Breast epithelium (tissue), 4 donors: ENCODE measurements around the gene CPNE6. TPM values are rescaled to one million over a fixed set of nuclear protein-coding genes. Genes with fewer than 3 reads are reported as not detected.

ENCODE experiments used
- DNase-seq, 2 donors: peaks; one replicate each; pipeline ENCODE4 v3.0.0-alpha.2; 2019; ENCODE audit warnings: low spot score in 2 of 2
- H3K27ac ChIP-seq, 2 donors: fragments of 200-600 bp; sonication (generic) in 1 of 2; one replicate each; pipeline ENCODE4 v1.5.1; 2016 to 2019; ENCODE audit warnings: mild to moderate bottlenecking in 1 of 2
- H3K27me3 ChIP-seq, 2 donors: fragments of 200-600 bp; sonication (generic) in 1 of 2; one replicate each; pipeline versions ENCODE4 v1.5.1 to v1.6.0; 2017 to 2019; ENCODE audit warnings: control low read depth in 1 of 2, mild to moderate bottlenecking in 1 of 2
- H3K36me3 ChIP-seq: fragments of 200-600 bp; one replicate; pipeline ENCODE4 v1.5.1; 2019
- H3K4me1 ChIP-seq, 2 donors: fragments of 200-600 bp; sonication (generic); one replicate each; pipeline ENCODE4 v1.5.1; 2016 to 2019; ENCODE audit warnings: control low read depth in 1 of 2
- H3K4me3 ChIP-seq, 3 donors: fragments of 200-600 bp; sonication (generic); 1 replicate in 2 of 3; 2 replicates in 1 of 3; pipeline ENCODE4 v1.5.1; 2016 to 2019; ENCODE audit warnings: mild to moderate bottlenecking in 3 of 3, moderate library complexity in 2 of 3
- H3K9me3 ChIP-seq, 2 donors: fragments of 200-600 bp; sonication (generic) in 1 of 2; one replicate each; pipeline ENCODE4 v1.5.1; 2016 to 2019; ENCODE audit warnings: control low read depth in 1 of 2
- POLR2A ChIP-seq: fragments of 450-650 bp; IDR thresholded peaks from one replicate; pipeline ENCODE4 v1.6.1; 2016; ENCODE audit warnings: antibody characterized with exemption, mild to moderate bottlenecking, moderate library complexity
- POLR2AphosphoS5 ChIP-seq, 3 donors: sonication (generic); formaldehyde crosslinking; IDR thresholded peaks; one replicate each; pipeline ENCODE4 v1.6.1; 2017; ENCODE audit warnings: antibody characterized with exemption in 3 of 3
- intact Hi-C: fragments of 100-400 bp; cut with DNase I; formaldehyde crosslinking; loops from one replicate; pipeline ENCODE4 v1.15.1; 2023; ENCODE audit warnings: low total_unique reads
- total RNA-seq, 3 donors: library from RNA; depleted of rRNA; stranded (reverse); fragments of >200 nt; gene quantifications; one replicate each; pipeline ENCODE4 v1.1.0, GENCODE V29; 2016
- TF ChIP-seq, protein P1 (sequence below), 3 donors: fragments of 450-650 bp; IDR thresholded peaks; one replicate each; pipeline ENCODE4 v1.5.1; 2016 to 2017; ENCODE audit warnings: antibody characterized with exemption in 3 of 3, mild to moderate bottlenecking in 3 of 3, moderate library complexity in 3 of 3

The CPNE6 gene
- total RNA-seq, 3 donors from 2014 or later, result not detected

DNA sequence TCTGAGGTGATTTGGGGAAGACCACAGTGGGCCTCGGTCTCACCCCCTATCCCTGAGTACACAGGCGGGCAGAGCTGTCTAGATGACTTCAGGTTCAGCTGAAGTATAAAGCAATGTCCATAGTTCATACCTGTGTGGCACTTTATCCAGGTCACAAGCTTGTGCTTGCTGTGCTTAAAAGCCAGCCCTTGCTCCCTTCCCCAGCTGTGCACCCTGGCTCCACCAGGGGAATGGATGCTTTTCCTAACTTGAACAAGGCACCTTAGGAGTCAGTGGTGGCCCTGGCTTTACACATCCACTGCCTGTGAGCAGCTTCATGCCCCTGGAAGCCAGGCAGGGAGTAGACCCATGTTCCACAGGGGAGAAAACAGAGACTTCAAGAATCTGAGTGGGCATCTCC lies 14.1 kb upstream of the CPNE6 start:
- H3K27me3 ChIP-seq, result no peaks in the 10 kb centered on the region
- no peaks in the 10 kb centered on the region for H3K9me3 ChIP-seq
- no peaks in the 10 kb centered on the region for H3K36me3 ChIP-seq
- H3K4me1 ChIP-seq, result no peaks in the 10 kb centered on the region
- intact Hi-C loops, result no loop called here
- no peak overlapping the region for H3K27ac ChIP-seq
- no peak overlapping the region for H3K4me3 ChIP-seq
- DNase-seq, result no peak
- no peak for TF ChIP-seq POLR2A

DNA sequence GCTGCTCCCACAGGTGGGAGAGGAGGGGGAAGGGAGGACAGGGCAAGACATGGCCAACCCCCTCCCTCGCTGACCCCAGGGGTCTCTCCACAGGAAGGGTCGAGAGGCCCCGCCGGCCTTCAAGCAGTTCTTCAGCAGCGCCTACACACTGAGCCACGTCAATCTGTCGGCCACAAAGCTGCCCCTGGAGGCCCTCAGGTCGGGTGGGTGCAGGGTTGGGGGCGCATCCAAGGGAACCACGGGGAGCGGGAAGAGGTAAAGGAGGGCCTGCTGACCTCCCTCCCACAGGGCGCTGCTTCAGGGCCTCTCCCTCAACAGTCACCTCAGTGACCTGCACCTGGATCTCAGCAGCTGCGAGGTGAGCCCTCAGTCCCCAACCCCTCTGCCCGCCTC lies 13.5 kb upstream of the CPNE6 start:
- no peak for DNase-seq
- intact Hi-C loops, result no loop called here
- Histone ChIP-seq H3K9me3 (no peaks in the 10 kb centered on the region), H3K27ac (no peak overlapping the region), H3K4me1 (no peaks in the 10 kb centered on the region), H3K27me3 (no peaks in the 10 kb centered on the region), H3K4me3 (no peak overlapping the region), H3K36me3 (no peaks in the 10 kb centered on the region)
- no peak for TF ChIP-seq POLR2AphosphoS5 (IDR thresholded peaks at IDR 0.05)
- TF ChIP-seq, protein P1, sequence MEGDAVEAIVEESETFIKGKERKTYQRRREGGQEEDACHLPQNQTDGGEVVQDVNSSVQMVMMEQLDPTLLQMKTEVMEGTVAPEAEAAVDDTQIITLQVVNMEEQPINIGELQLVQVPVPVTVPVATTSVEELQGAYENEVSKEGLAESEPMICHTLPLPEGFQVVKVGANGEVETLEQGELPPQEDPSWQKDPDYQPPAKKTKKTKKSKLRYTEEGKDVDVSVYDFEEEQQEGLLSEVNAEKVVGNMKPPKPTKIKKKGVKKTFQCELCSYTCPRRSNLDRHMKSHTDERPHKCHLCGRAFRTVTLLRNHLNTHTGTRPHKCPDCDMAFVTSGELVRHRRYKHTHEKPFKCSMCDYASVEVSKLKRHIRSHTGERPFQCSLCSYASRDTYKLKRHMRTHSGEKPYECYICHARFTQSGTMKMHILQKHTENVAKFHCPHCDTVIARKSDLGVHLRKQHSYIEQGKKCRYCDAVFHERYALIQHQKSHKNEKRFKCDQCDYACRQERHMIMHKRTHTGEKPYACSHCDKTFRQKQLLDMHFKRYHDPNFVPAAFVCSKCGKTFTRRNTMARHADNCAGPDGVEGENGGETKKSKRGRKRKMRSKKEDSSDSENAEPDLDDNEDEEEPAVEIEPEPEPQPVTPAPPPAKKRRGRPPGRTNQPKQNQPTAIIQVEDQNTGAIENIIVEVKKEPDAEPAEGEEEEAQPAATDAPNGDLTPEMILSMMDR (IDR thresholded peaks at IDR 0.05), result no peak
- no peak for TF ChIP-seq POLR2A

DNA sequence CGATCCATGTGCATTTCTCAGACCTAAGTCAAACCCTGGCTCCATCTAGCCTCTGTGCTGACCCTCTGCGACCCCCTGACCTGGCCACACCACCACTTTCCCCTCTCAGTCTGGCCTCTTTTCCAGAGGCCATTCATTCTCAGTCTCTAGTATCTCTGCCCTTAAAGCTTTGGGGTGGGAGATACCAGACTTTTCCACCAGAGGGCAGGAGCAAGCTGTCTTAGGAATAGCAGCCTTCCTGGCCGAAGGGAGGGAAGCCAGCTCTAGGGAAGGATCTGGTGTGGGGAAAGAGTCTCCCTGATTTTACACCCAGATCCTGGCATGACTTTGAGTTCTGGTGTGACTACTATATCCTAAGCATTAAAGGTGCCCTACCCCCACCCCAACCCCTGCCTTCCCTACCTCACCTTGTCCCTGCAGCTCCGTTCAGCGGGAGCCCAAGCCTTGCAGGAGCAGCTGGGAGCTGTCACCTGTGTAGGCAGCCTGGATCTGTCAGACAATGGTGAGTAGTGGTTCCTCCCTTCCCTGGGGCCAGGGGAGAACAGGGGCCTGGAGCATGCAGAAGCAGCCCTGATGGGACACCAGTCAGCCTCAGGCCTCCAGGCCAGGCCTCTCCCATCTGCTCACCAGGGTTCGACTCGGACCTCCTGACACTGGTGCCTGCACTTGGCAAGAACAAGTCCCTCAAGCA lies 13.0 kb upstream of the CPNE6 start:
- Histone ChIP-seq H3K27me3 (no peaks in the 10 kb centered on the region), H3K4me1 (no peaks in the 10 kb centered on the region), H3K9me3 (no peaks in the 10 kb centered on the region), H3K36me3 (no peaks in the 10 kb centered on the region), H3K4me3 (no peak overlapping the region), H3K27ac (no peak overlapping the region)
- TF ChIP-seq POLR2AphosphoS5 (IDR thresholded peaks at IDR 0.05) (peak in 1 of 3 donors; percentile 15), POLR2A (no peak)
- TF ChIP-seq, protein P1 (IDR thresholded peaks at IDR 0.05), result peak; percentile 48 to 95 (median 79)
- DNase-seq, result peak in 1 of 2 donors; percentile 71
- intact Hi-C loops, result no loop called here

DNA sequence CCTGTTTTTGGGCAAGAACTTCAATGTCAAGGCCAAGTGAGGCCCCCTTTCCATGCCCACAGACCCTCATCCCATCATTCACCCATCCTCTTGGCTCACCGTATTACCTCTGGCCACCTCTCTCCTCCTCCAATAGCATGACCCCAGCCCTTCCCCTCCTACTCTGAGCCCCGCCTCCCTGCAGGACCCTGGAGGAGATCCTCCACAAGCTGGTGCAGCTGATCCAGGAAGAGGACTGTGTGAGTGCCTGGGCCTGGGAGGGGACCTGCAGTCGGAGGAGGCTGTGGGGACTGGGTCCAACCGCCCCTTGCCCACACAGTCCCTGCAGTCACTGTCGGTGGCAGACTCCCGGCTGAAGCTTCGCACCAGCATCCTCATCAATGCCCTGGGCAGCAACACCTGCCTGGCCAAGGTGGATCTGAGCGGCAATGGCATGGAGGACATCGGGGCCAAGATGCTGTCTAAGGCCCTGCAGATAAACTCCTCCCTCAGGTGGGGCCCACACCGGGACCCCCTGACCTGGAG lies 12.3 kb upstream of the CPNE6 start:
- Histone ChIP-seq H3K4me3 (no peak overlapping the region), H3K27me3 (no peaks in the 10 kb centered on the region), H3K27ac (no peak overlapping the region), H3K36me3 (no peaks in the 10 kb centered on the region), H3K9me3 (no peaks in the 10 kb centered on the region), H3K4me1 (no peaks in the 10 kb centered on the region)
- TF ChIP-seq, protein P1 (IDR thresholded peaks at IDR 0.05), result no peak
- TF ChIP-seq POLR2AphosphoS5 (IDR thresholded peaks at IDR 0.05) (no peak), POLR2A (no peak)
- DNase-seq, result no peak
- intact Hi-C loops, result no loop called here

DNA sequence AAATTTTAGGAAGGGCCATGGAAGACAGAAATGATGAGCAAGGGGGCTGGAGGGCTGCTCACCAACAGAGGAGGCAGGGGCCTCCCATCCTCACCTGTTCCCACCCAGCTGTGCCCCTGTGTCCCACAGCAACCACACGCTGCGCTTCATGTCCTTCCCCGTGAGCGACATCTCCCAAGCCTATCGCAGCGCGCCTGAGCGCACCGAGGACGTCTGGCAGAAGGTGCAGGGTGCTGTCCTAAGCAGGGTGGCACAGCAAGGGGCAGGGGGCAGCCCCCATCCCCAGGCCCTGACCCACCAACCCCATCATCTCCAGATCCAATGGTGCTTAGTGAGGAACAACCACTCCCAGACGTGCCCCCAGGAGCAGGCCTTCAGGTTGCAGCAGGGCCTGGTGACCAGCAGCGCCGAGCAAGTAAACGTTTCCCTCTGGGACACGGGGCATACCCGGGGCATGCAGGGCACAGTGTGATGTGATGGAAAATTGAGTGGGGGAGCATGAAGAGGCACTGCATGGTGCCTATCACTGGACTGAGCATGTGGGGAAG lies 11.4 kb upstream of the CPNE6 start:
- TF ChIP-seq POLR2AphosphoS5 (IDR thresholded peaks at IDR 0.05) (no peak), POLR2A (no peak)
- TF ChIP-seq, protein P1 (IDR thresholded peaks at IDR 0.05), result no peak
- intact Hi-C loops, result no loop called here
- H3K36me3 ChIP-seq, result no peaks in the 10 kb centered on the region
- H3K9me3 ChIP-seq, result no peaks in the 10 kb centered on the region
- H3K4me1 ChIP-seq, result no peaks in the 10 kb centered on the region
- H3K27me3 ChIP-seq, result no peaks in the 10 kb centered on the region
- DNase-seq, result no peak
- no peak overlapping the region for H3K27ac ChIP-seq
- no peak overlapping the region for H3K4me3 ChIP-seq
